Measurements from ENCODE around the gene PARD3. TPM values are rescaled to one million over a fixed set of nuclear protein-coding genes. Genes with fewer than 3 reads are reported as not detected.
A peak's percentile ranks its signal among the peaks of the same experiment; 100 is the strongest.

PARD3 gene
- total RNA-seq, 2 donors from 2014 or later: 36.1 to 48.5 TPM

GRCh38 chr10:34580214-34580613, 234.9 kb downstream of the PARD3 start:
- TF ChIP-seq POLR2A (IDR thresholded peaks at IDR 0.05) (no peak), CTCF (IDR thresholded peaks at IDR 0.05) (no peak)
- DNase-seq: peak in 1 of 4 donors; percentile 10
- intact Hi-C loops (cut with DNase I): no loop called here
- peak overlapping the region; percentile 7 to 79 (median 66) for H3K27ac ChIP-seq
- H3K27me3 ChIP-seq: no peaks in the 10 kb centered on the region
- no peak overlapping the region for H3K4me3 ChIP-seq
- peak; percentile 25 for ATAC-seq
- no peaks in the 10 kb centered on the region for H3K9me3 ChIP-seq
- no peaks in the 10 kb centered on the region for H3K36me3 ChIP-seq (replicated peaks in 1 of 2; ENCODE audit: insufficient read depth in 1 of 2, low read depth in 2 of 2)
- 27 to 32% methylated on average over 6 of the region's 6 CpGs for WGBS, 2 donors
- H3K4me1 ChIP-seq: peaks cover 44% of the 10 kb centered on the region

- TF ChIP-seq CTCF (IDR thresholded peaks at IDR 0.05) (no peak), POLR2A (IDR thresholded peaks at IDR 0.05) (no peak)
- Histone ChIP-seq H3K36me3 (replicated peaks in 1 of 2; ENCODE audit: insufficient read depth in 1 of 2, low read depth in 2 of 2) (no peaks in the 10 kb centered on the region), H3K9me3 (no peaks in the 10 kb centered on the region), H3K27me3 (no peaks in the 10 kb centered on the region), H3K27ac (no peak overlapping the region), H3K4me3 (no peak overlapping the region), H3K4me1 (peaks cover 31% of the 10 kb centered on the region)
- WGBS, 2 donors: 100% methylated on average over 1 of the region's 1 CpG
- intact Hi-C loops (cut with DNase I): no loop called here
- DNase-seq: no peak
- ATAC-seq: no peak
These were observed 236.6 kb downstream of the PARD3 start for GRCh38 chr10:34578468-34578867.

- DNase-seq (no peak), ATAC-seq (no peak)
- Histone ChIP-seq H3K36me3 (replicated peaks in 1 of 2; ENCODE audit: insufficient read depth in 1 of 2, low read depth in 2 of 2) (no peaks in the 10 kb centered on the region), H3K4me3 (no peak overlapping the region), H3K27ac (no peak overlapping the region), H3K9me3 (no peaks in the 10 kb centered on the region), H3K4me1 (peaks cover 23% of the 10 kb centered on the region), H3K27me3 (no peaks in the 10 kb centered on the region)
- WGBS, 2 donors: 63 to 66% methylated on average over 4 of the region's 4 CpGs
- TF ChIP-seq CTCF (IDR thresholded peaks at IDR 0.05) (no peak), POLR2A (IDR thresholded peaks at IDR 0.05) (no peak)
- intact Hi-C loops (cut with DNase I): no loop called here
These were observed 238.3 kb downstream of the PARD3 start for GRCh38 chr10:34576797-34577196.

- H3K36me3 ChIP-seq (replicated peaks in 1 of 2; ENCODE audit: insufficient read depth in 1 of 2, low read depth in 2 of 2): no peaks in the 10 kb centered on the region
- H3K27ac ChIP-seq: no peak overlapping the region
- intact Hi-C loops (cut with DNase I): no loop called here
- H3K4me1 ChIP-seq: peaks cover 17% of the 10 kb centered on the region
- no peaks in the 10 kb centered on the region for H3K27me3 ChIP-seq
- DNase-seq (no peak), ATAC-seq (no peak)
- TF ChIP-seq CTCF (IDR thresholded peaks at IDR 0.05): no peak
- no peak for TF ChIP-seq POLR2A (IDR thresholded peaks at IDR 0.05)
- 88 to 89% methylated on average over 3 of the region's 3 CpGs for WGBS, 2 donors
- no peak overlapping the region for H3K4me3 ChIP-seq
- H3K9me3 ChIP-seq: no peaks in the 10 kb centered on the region
These were observed 239.2 kb downstream of the PARD3 start for GRCh38 chr10:34575882-34576281.

- Histone ChIP-seq H3K27ac (no peak overlapping the region), H3K4me1 (peaks cover 3% of the 10 kb centered on the region), H3K36me3 (replicated peaks in 1 of 2; ENCODE audit: insufficient read depth in 1 of 2, low read depth in 2 of 2) (no peaks in the 10 kb centered on the region), H3K4me3 (no peak overlapping the region), H3K27me3 (no peaks in the 10 kb centered on the region), H3K9me3 (no peaks in the 10 kb centered on the region)
- intact Hi-C loops (cut with DNase I): no loop called here
- no peak for DNase-seq
- no peak for TF ChIP-seq POLR2A (IDR thresholded peaks at IDR 0.05)
- no peak for TF ChIP-seq CTCF (IDR thresholded peaks at IDR 0.05)
- 83 to 85% methylated on average over 4 of the region's 4 CpGs for WGBS, 2 donors
- no peak for ATAC-seq
These were observed 240.7 kb downstream of the PARD3 start for GRCh38 chr10:34574353-34574934.
